Measurements from ENCODE around the gene SPANXD.
"Not testable (repeated sequence)": the region's sequence is repeated elsewhere in the genome, so short reads cannot be mapped to it uniquely, and the experiment has no call there.

SPANXD gene, protein sequence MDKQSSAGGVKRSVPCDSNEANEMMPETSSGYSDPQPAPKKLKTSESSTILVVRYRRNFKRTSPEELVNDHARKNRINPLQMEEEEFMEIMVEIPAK

GRCh38 chrX:141698639-141699038 is at the start of gene SPANXD:
Gene SPANXD (minus strand): TSS chrX:141698739. CDS start chrX:141698405, 334 bp downstream.
- not testable (repeated sequence) for DNase-seq

- DNase-seq: no peak
Observed at GRCh38 chrX:141742666-141743065, 44.1 kb upstream of the SPANXD start.

DNA sequence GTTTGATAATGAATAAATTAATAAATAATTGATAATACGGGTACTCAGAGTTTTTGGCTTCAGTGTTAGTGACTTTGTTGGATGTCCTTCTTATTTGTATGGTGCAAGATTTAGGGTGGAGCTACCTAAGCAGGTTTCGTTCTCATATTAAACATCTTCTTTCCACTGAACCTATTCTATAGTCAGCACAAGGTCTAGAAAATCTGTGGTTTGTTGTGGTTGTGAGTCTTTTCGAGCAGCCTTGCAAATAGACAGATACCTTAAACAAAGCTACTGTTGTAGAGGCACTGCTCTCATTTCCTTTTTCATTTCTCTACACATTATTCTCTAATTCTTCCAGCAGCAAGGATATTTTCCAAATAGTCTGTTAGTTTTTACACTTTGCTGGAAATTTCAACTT is 38.1 kb upstream of the SPANXD start:
- DNase-seq: no peak

DNA sequence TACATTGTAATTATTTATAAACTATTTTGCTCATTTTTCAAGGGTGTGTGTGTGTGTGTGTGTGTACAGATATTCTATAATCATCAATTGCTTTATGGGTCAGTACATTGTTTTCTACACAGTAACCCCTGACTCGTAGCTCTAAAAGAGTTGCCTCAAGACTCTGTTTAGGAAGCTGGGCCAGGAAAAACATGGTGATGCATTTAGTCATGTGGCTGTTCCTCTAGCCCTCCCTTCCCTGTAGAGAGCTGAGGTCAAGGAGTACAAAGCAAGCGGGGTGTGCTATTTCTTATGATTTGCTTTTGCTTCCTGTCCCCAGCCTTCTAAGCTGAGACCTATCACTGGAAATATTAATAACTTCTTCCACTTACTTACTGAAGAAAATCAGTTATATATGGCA is 34.8 kb upstream of the SPANXD start:
- no peak for DNase-seq

DNA sequence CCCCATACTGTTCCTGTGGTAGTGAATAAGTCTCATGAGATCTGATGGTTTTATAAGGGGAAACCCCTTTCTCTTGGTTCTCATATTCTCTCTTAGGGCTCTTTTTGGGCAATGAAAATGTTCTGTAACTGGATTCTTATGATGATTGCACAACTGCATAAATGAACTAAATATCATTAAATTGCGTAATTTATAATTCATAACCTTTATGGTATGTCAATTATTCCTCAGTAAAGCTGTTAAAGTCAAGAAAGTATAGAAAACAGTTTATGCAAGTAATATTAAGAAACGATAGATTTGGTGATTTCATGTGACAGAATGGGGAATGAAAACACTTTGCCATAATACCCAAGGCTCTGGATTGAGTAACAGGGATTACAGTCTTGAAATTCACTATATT is 33.5 kb upstream of the SPANXD start:
- DNase-seq: no peak

DNA sequence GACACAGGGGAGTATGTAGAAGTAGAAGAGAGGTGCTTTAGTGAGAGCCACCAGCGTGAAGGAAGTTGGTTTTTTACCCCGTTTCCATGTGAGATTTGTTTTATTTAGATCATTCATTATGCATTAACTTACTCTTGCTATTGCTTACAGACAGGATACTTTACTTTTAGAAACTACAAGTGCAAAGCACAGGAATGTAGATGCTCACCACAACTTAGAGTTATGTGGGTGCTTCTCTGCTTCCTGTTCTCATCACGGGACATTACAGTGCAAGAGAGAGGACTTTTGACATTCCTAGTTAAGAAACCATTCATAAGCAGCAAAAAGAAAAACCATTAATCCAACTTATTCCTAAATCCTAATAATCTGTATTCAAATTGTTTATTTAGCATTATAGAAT is 25.6 kb upstream of the SPANXD start:
- DNase-seq: no peak

DNA sequence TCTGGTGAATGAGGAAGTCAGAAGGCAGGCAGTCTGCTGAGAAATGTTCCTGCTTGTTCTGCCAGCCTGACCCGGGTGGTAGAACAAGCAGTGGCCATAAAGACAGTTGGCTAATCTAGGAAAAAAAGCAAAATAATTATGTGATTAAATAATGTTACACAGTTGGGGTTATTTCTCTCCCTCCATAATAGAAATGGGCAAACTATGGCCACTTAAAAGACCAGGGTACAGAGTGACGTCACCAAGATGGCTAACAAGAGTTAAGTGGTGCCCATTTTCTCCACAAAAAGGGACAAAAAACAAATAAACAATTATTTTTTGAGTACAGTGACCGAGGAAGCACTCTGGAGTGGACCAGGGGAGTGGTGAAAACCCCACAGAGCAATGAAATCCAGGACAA is 16.1 kb upstream of the SPANXD start:
- DNase-seq: no peak

GRCh38 chrX:141701072-141701471 is 2.5 kb upstream of the SPANXD start:
- DNase-seq: no peak

DNA sequence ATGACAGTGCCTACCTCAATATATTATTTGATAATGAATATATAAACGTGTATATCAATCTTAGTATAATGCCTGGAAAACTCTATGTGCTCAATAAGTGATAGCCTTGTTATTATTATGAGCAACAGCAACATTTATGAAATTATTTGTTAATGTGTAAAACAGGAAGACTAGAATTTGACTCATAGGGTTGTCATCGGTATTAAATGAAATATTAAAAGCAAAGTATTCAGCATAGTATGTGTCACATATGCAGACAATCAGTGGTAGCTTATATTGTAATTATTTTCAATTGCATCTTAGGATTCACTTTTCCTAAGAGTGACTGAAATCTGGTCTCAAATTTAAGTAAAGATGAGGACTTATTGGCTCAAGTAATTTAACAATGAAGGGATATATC is 24.6 kb downstream of the SPANXD start:
- no peak for DNase-seq

DNA sequence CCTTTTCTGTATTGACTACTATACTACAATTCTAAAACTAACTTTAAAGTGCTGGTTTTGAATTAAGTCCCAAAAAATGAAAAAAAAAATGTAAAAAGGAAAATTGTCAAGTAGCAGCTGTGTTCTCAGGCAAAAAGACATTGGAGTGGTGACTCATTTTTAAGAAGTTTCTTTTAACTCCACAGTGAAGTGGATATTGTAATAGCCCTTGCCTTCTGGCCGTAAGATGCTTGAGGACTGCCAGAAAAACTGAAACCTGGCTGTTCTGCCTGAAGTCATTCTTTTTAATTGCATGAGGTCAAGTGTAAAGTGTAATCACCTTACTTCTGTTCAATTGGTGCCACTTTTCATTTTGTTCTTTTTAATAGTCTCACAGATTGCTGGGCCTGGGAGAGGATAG is 28.9 kb downstream of the SPANXD start:
- no peak for DNase-seq

DNA sequence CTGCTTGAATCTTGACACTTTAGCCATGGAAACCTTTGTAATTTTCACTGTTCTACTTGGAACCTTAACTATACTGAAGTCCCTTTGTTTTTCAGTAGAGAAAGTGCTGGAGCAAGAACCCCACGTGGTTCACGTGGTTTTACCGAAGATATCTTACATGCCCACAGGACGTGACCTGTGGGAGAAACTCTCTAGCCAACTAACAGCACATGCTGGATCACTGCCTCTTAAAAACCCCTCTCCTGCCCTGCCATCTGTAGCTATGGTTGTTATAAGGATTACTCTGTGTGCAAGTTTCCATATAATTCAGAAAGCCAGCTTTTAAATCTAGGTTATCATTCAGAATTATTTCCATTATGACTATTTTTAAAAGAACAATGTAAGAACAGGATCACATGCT is 30.2 kb downstream of the SPANXD start:
- no peak for DNase-seq

DNA sequence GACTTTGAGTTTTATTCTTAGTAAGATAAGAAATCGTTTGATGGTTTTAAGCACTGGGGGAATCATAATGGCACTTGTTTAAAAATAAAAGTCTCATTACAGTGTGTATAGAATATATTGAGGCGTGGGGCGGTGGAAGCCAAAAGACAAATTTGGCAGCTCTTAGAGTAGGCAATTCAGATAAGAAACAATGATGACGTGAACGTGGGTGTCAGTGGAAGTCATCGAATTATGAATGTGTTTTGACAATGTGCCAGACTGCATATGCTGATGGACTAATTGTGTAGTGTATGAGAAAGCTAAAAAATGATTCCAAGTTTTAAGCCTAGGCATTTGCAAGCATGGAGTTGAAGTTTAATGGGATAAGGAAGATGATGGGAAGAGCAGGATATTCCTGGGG is 35.8 kb downstream of the SPANXD start:
- DNase-seq: no peak

GRCh38 chrX:141652286-141652685 is 46.3 kb downstream of the SPANXD start:
- no peak for DNase-seq
